IMR-90 (cell line): ENCODE measurements around the gene ANGPTL5. TPM values are rescaled to one million over a fixed set of nuclear protein-coding genes. Genes with fewer than 3 reads are reported as not detected.

Experiments
- ATAC-seq: fragments of 200-7000 bp; cut with Tn5 transposase; 2 replicates; pipeline ENCODE4 v1.9.1; 2020; ENCODE audit warnings: low read depth, mild to moderate bottlenecking, moderate library complexity
- BruUV-seq: library from RNA; stranded (reverse); fragments of 400-500 nt; replicated peaks from 2 replicates; lab custom pipeline; 2021; lab: Mats Ljungman, UMichigan
- CTCF ChIA-PET: fragments of 300-600 bp; formaldehyde crosslinking; extraction: SDS; loops from one replicate; lab custom pipeline; 2021; ENCODE audit warnings: antibody characterized with exemption; lab: Yijun Ruan, JAX
- POLR2A ChIA-PET: fragments of 300-600 bp; sonication (Branson Sonifier 250); formaldehyde crosslinking; loops from one replicate; lab custom pipeline; 2022; ENCODE audit warnings: antibody characterized with exemption; ENCODE audit not compliant: unreplicated experiment; lab: Charles Lee
- DNase-seq: peaks from one replicate; pipeline ENCODE4 v3.0.0; 2013
- H2AFZ ChIP-seq: replicated peaks from 2 replicates; pipeline ENCODE3; 2013; ENCODE audit warnings: low read length, mild to moderate bottlenecking; ENCODE audit not compliant: poor library complexity
- H2AK5ac ChIP-seq: 2 replicates; pipeline ENCODE4 v1.6.1; 2013; ENCODE audit warnings: low read depth, low read length, inconsistent platforms
- H2AK9ac ChIP-seq: replicated peaks from 2 replicates; pipeline ENCODE3; 2013; ENCODE audit warnings: mild to moderate bottlenecking, low read depth, low read length, moderate library complexity; ENCODE audit not compliant: poor library complexity
- H2BK120ac ChIP-seq: 2 replicates; pipeline ENCODE4 v1.6.1; 2013; ENCODE audit warnings: low read depth, low read length, inconsistent platforms
- H2BK15ac ChIP-seq: 3 replicates; pipeline ENCODE4 v1.6.1; 2013; ENCODE audit warnings: low read depth, low read length, inconsistent platforms
- H2BK20ac ChIP-seq: 2 replicates; pipeline ENCODE4 v1.6.1; 2013; ENCODE audit warnings: low read depth, mild to moderate bottlenecking, inconsistent platforms, low read length, moderate library complexity
- H2BK5ac ChIP-seq: 2 replicates; pipeline ENCODE4 v1.6.1; 2013; ENCODE audit warnings: mild to moderate bottlenecking, low read depth, low read length, inconsistent platforms; ENCODE audit not compliant: poor library complexity, severe bottlenecking
- H3K14ac ChIP-seq: replicated peaks from 2 replicates; pipeline ENCODE4 v1.6.1; 2013; ENCODE audit warnings: low read depth, low read length, inconsistent platforms
- H3K18ac ChIP-seq: 2 replicates; pipeline ENCODE4 v1.6.1; 2013; ENCODE audit warnings: low read depth, low read length, control low read depth
- H3K23ac ChIP-seq: 2 replicates; pipeline ENCODE4 v1.6.1; 2013; ENCODE audit warnings: low read depth, low read length, inconsistent platforms
- H3K27ac ChIP-seq: 2 replicates; pipeline ENCODE4 v1.5.1; 2013; ENCODE audit warnings: mild to moderate bottlenecking, control low read depth, low read length; ENCODE audit not compliant: insufficient read depth
- H3K27me3 ChIP-seq: 2 replicates; pipeline ENCODE4 v1.6.1; 2013; ENCODE audit warnings: low read length; ENCODE audit not compliant: control insufficient read depth, insufficient read depth
- H3K36me3 ChIP-seq: 2 replicates; pipeline ENCODE4 v1.6.1; 2013; ENCODE audit warnings: low read length, mixed read lengths; ENCODE audit not compliant: control insufficient read depth, insufficient read depth
- H3K4ac ChIP-seq: 2 replicates; pipeline ENCODE4 v1.6.1; 2013; ENCODE audit warnings: low read depth, low read length, inconsistent platforms
- H3K4me1 ChIP-seq: 2 replicates; pipeline ENCODE4 v1.6.1; 2013; ENCODE audit warnings: low read length, mixed read lengths; ENCODE audit not compliant: control insufficient read depth, insufficient read depth
- H3K4me2 ChIP-seq: 2 replicates; pipeline ENCODE4 v1.6.1; 2013; ENCODE audit warnings: low read depth, mild to moderate bottlenecking, control low read depth, low read length, moderate library complexity
- H3K4me3 ChIP-seq: 2 replicates; pipeline ENCODE4 v1.5.1; 2013; ENCODE audit warnings: low read depth, mild to moderate bottlenecking, control low read depth, low read length, moderate library complexity; ENCODE audit not compliant: insufficient read depth
- H3K56ac ChIP-seq: 2 replicates; pipeline ENCODE4 v1.6.1; 2013; ENCODE audit warnings: low read length, inconsistent platforms; ENCODE audit not compliant: insufficient read depth; ENCODE audit errors: extremely low read depth
- H3K79me1 ChIP-seq, 2 experiments: 2 replicates each; pipeline ENCODE4 v1.6.1; 2013; ENCODE audit warnings: low read length in 2 of 2, inconsistent platforms in 1 of 2, low read depth in 1 of 2
- H3K9ac ChIP-seq: 2 replicates; pipeline ENCODE4 v1.6.1; 2013; ENCODE audit warnings: low read depth, low read length, control low read depth
- H3K9me1 ChIP-seq: 2 replicates; pipeline ENCODE4 v1.6.1; 2013; ENCODE audit warnings: low read length, inconsistent platforms; ENCODE audit not compliant: insufficient read depth
- H3K9me3 ChIP-seq: 2 replicates; pipeline ENCODE4 v1.6.1; 2013; ENCODE audit warnings: low read length; ENCODE audit not compliant: control insufficient read depth, insufficient read depth
- H4K20me1 ChIP-seq: 2 replicates; pipeline ENCODE4 v1.6.1; 2013; ENCODE audit warnings: low read length, inconsistent platforms; ENCODE audit not compliant: insufficient read depth
- H4K5ac ChIP-seq: 2 replicates; pipeline ENCODE4 v1.6.1; 2013; ENCODE audit warnings: mild to moderate bottlenecking, low read depth, low read length, control low read depth
- H4K8ac ChIP-seq, 2 experiments: 2 replicates each; pipeline ENCODE4 v1.6.1; 2013; ENCODE audit warnings: low read depth in 2 of 2, low read length in 2 of 2, control low read depth in 1 of 2, inconsistent platforms in 1 of 2
- H4K91ac ChIP-seq: 2 replicates; pipeline ENCODE4 v1.6.1; 2013; ENCODE audit warnings: low read depth, low read length, inconsistent platforms; ENCODE audit not compliant: insufficient read depth
- BHLHE40 ChIP-seq: fragments of 150-350 bp; IDR thresholded peaks from 2 replicates; pipeline ENCODE4 v1.6.1; 2016; ENCODE audit warnings: mild to moderate bottlenecking, low read depth, low read length
- CEBPB ChIP-seq: IDR thresholded peaks from 2 replicates; pipeline ENCODE4 v1.6.1; 2012; ENCODE audit warnings: low read depth, low read length, improper control_type of control experiment
- CHD1 ChIP-seq: IDR thresholded peaks from 2 replicates; pipeline ENCODE4 v1.6.1; 2012; ENCODE audit warnings: low read depth, low read length, improper control_type of control experiment
- CTCF ChIP-seq: conservative IDR thresholded peaks from 2 replicates; pipeline ENCODE4 v1.5.1; 2012; ENCODE audit warnings: mild to moderate bottlenecking, low read depth, low read length, improper control_type of control experiment
- ELK1 ChIP-seq: fragments of 150-350 bp; IDR thresholded peaks from 2 replicates; pipeline ENCODE4 v1.6.1; 2016; ENCODE audit warnings: low read depth, mild to moderate bottlenecking, low read length, moderate library complexity, borderline replicate concordance
- FOS ChIP-seq: fragments of 150-350 bp; IDR thresholded peaks from 2 replicates; pipeline ENCODE4 v1.6.1; 2016; ENCODE audit warnings: low read depth, low read length
- MAFK ChIP-seq: IDR thresholded peaks from 2 replicates; pipeline ENCODE4 v1.6.1; 2012; ENCODE audit warnings: low read depth, low read length, improper control_type of control experiment
- MAZ ChIP-seq: IDR thresholded peaks from 2 replicates; pipeline ENCODE4 v1.6.1; 2012; ENCODE audit warnings: low read depth, mild to moderate bottlenecking, low read length, improper control_type of control experiment, moderate library complexity, borderline replicate concordance
- MXI1 ChIP-seq: IDR thresholded peaks from 2 replicates; pipeline ENCODE4 v1.6.1; 2012; ENCODE audit warnings: low read depth, mild to moderate bottlenecking, low read length, moderate library complexity, borderline replicate concordance
- NFE2L2 ChIP-seq: fragments of 150-350 bp; IDR thresholded peaks from 2 replicates; pipeline ENCODE4 v1.6.1; 2016; ENCODE audit warnings: low read depth, mild to moderate bottlenecking, low read length
- POLR2A ChIP-seq: IDR thresholded peaks from 2 replicates; pipeline ENCODE4 v1.6.1; 2012; ENCODE audit warnings: mild to moderate bottlenecking, low read depth, low read length
- RAD21 ChIP-seq: IDR thresholded peaks from 2 replicates; pipeline ENCODE4 v1.6.1; 2012; ENCODE audit warnings: low read length, improper control_type of control experiment
- RCOR1 ChIP-seq: IDR thresholded peaks from 2 replicates; pipeline ENCODE4 v1.6.1; 2012; ENCODE audit warnings: mild to moderate bottlenecking, low read length, improper control_type of control experiment; ENCODE audit not compliant: insufficient replicate concordance
- RFX5 ChIP-seq: IDR thresholded peaks from 2 replicates; pipeline ENCODE4 v1.8.0; 2012; ENCODE audit warnings: low read depth, mild to moderate bottlenecking, low read length, moderate library complexity
- SMC3 ChIP-seq: fragments of 150-350 bp; IDR thresholded peaks from 2 replicates; pipeline ENCODE4 v1.6.1; 2016; ENCODE audit warnings: low read depth, mild to moderate bottlenecking, antibody characterized with exemption, low read length, moderate library complexity
- USF2 ChIP-seq: fragments of 150-350 bp; IDR thresholded peaks from 2 replicates; pipeline ENCODE4 v1.6.1; 2017; ENCODE audit warnings: mild to moderate bottlenecking, antibody characterized with exemption, low read length, low read depth
- whole genome bisulfite sequencing, 2 experiments: methylation state at CpG; one replicate each; pipeline versions ENCODE4 v1.1.5 to v1.1.7; 2013; ENCODE audit warnings: missing lambda C conversion rate in 2 of 2; ENCODE audit not compliant: insufficient read length in 1 of 2; ENCODE audit errors: extremely low coverage in 2 of 2; 5-methylcytosine and 5-hydroxymethylcytosine counted together
- dilution Hi-C: fragments of 300-500 bp; cut with HindIII; formaldehyde crosslinking; loops from one replicate; pipeline ENCODE4 v1.14.3; 2018; ENCODE audit warnings: low sequenced_read_pairs; ENCODE audit not compliant: unreplicated experiment
- in situ Hi-C: fragments of 300-500 bp; cut with MboI; formaldehyde crosslinking; loops from 3 replicates; pipeline ENCODE4 v1.14.3; 2019; ENCODE audit warnings: low sequenced_read_pairs, inconsistent platforms, mixed read lengths
- intact Hi-C: fragments of 100-400 bp; cut with micrococcal nuclease; formaldehyde crosslinking; loops from 2 replicates; pipeline ENCODE4 v1.10.0; 2022
- polyA plus RNA-seq, 3 experiments: library from polyadenylated mRNA; depleted of rRNA; stranded (reverse); fragments of >200 nt; gene quantifications; 2 replicates each; pipeline ENCODE4 v1.2.3, GENCODE V29; 2012; ENCODE audit warnings: low replicate concordance in 1 of 3
- total RNA-seq: library from RNA; depleted of rRNA; stranded (reverse); fragments of >200 nt; gene quantifications from 2 replicates; pipeline ENCODE4 v1.2.3, GENCODE V29; 2012

Gene ANGPTL5
- total and polyA plus RNA-seq, 2 of the 4 experiments (the other 2 are of a cell fraction): not detected

DNA sequence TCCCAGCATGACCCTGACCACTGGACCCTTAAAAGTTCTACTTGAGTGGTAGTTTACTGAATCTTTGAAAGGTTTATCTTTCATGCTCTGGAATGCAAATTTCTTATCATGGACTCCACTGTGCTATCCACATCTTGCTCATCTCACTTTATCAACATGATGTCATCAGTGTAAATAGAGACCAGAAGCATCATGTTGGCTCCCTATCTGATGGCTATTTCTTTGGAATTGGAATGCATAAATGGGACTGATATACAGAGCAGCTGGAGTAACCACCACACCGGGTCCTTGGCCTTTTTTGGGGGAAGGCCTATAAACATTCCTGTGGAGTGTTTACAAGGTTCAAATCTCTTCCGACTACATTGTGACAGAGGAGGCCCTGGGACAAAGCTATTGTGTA lies 75.6 kb downstream of the ANGPTL5 start:
- Histone ChIP-seq H4K5ac (no peak overlapping the region), H3K79me1 (no peaks in the 10 kb centered on the region), H3K23ac (no peak overlapping the region), H3K27ac (no peak overlapping the region; the same call in 1 of the 2 replicates), H3K9me1 (no peaks in the 10 kb centered on the region; the same call in 1 of the 2 replicates), H3K27me3 (no peaks in the 10 kb centered on the region), H2AK5ac (no peak overlapping the region), H3K9ac (no peak overlapping the region), H2BK15ac (no peak overlapping the region), H4K20me1 (no peaks in the 10 kb centered on the region), H4K8ac (no peak overlapping the region), H2BK120ac (no peak overlapping the region; the same call in 1 of the 2 replicates), H3K4ac (no peak overlapping the region; the same call in 1 of the 2 replicates), H3K4me1 (peaks cover 2% of the 10 kb centered on the region; the same call in 1 of the 2 replicates), H4K91ac (no peak overlapping the region), H3K4me3 (no peak overlapping the region), H3K14ac (no peak overlapping the region), H3K4me2 (no peak overlapping the region), H3K56ac (no peak overlapping the region), H3K9me3 (no peaks in the 10 kb centered on the region), H2BK5ac (peak overlapping the region; percentile 93), H3K36me3 (no peaks in the 10 kb centered on the region), H2AK9ac (no peak overlapping the region), H2AFZ (no peak overlapping the region), H2BK20ac (peak overlapping the region; percentile 74; the same call in 1 of the 2 replicates), H3K18ac (no peak overlapping the region)
- no peak for TF ChIP-seq MAZ
- TF ChIP-seq RCOR1: no peak
- no peak for TF ChIP-seq CTCF
- no peak for TF ChIP-seq POLR2A
- TF ChIP-seq ELK1: no peak
- TF ChIP-seq CEBPB: no peak
- no peak for TF ChIP-seq RFX5
- TF ChIP-seq SMC3: no peak
- no peak for TF ChIP-seq USF2
- no peak for TF ChIP-seq BHLHE40
- TF ChIP-seq MAFK: no peak
- no peak for TF ChIP-seq MXI1
- no peak for TF ChIP-seq RAD21
- TF ChIP-seq NFE2L2: no peak
- no peak for TF ChIP-seq CHD1
- no peak for TF ChIP-seq FOS
- ATAC-seq (peak; percentile 90), DNase-seq (peak; percentile 67)
- dilution Hi-C loops (no loop called here), in situ Hi-C loops (loop anchor here (10.0 kb wide), 2 partner anchors 256 to 396 kb away; partner anchors contain the start of gene TRPC6), intact Hi-C loops (loop anchor here (2.0 kb wide), 1 partner anchor 258 kb away; no protein-coding TSS in a partner anchor)
- BruUV-seq: no TSS peak
- ChIA-PET POLR2A (no interaction called here), CTCF (no interaction called here)
- WGBS, 2 experiments: 0% methylated on average over 1 of the region's 2 CpGs; no CpG with 5 or more reads in 1 of the 2 experiments
